GM19467 (cell line): ENCODE data around the gene HTR3C.
"Not testable (repeated sequence)": the region's sequence is repeated elsewhere in the genome, so short reads cannot be mapped to it uniquely, and the experiment has no call there.

Experiments used
- ATAC-seq: cut with Tn5 transposase; IDR thresholded peaks from one replicate; pipeline ENCODE4 v1.9.1; 2021; ENCODE audit warnings: mild to moderate bottlenecking, moderate library complexity; ENCODE audit not compliant: unreplicated experiment

Gene HTR3C

DNA sequence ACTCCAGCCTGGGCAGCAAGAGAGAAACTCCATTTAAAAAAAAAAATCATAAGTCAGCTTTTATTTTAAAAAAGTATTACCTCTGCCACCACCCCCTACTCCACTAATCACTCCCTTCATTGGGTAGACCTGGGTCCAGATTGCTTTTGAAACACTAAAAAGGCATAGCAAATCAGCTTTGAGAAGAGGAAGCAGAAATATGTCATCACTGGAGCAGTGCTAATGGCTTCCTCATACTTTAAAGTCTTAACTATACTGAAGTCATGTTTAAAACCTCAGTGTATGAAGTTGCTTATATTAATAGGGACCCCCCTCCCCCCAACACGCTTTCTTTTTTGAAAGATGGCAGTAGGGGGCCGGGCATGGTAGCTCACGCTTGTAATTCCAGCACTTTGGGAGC is 22.3 kb upstream of the HTR3C start:
- no peak for ATAC-seq

DNA sequence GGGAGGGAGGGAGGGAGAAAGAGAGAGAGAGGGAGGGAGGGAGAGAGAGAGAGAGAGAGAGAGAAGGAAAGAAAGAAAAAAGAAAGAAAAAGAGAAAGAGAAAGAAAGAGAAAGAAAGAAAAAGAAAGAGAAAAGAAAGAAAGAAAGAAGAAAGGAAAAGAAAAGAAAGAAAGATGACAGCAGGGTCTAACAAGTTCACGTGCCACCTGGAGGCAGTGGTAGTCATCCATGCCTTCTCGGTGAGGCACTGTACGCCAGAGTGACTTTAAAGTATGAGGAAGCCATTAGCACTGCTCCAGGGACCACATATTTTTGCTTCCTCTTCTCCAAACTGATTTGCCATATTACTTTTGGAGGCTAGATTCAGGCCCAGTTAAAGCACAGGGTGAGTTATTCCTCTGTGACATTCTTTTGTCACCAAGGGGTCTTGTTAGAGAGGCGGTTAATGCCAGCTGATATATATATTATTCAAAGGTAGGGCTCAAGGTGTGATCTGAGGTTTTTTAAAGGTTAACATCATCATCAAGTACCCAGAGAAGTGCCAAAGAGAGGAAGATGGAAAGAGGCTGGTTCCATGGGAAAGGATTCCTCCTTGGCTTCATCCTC is 21.6 kb upstream of the HTR3C start, which contains the start of gene HTR3D:
HTR3D (plus strand) TSS at position 556 of the 606 bp plus-strand sequence; CDS start at position 556, 0 bp downstream.
- no peak for ATAC-seq

DNA sequence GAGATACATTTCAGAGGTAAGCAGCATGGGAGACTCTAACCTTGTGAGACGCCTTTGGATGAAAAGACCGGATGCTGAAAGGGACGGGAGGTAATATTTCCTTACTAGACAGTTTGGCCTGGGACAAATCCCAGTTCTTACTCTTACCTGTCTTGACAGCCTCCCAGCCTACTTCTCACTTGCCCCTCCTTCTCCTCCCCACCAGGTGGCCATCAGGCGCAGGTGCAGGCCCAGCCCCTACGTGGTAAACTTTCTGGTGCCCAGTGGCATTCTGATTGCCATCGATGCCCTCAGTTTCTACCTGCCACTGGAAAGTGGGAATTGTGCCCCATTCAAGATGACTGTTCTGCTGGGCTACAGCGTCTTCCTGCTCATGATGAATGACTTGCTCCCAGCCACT is 15.0 kb upstream of the HTR3C start:
- no peak for ATAC-seq

DNA sequence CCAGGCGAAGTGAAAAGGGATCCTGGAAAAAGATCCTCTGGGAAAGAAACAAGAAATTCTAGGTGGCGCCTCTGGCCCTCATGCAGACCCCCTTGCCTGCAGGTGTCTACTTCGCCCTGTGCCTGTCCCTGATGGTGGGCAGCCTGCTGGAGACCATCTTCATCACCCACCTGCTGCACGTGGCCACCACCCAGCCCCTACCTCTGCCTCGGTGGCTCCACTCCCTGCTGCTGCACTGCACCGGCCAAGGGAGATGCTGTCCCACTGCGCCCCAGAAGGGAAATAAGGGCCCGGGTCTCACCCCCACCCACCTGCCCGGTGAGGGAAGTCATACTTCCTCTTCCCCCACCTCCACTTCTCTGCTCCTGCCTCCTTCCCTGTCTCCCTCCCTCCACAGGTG is 14.5 kb upstream of the HTR3C start:
- ATAC-seq = not testable (repeated sequence)

DNA sequence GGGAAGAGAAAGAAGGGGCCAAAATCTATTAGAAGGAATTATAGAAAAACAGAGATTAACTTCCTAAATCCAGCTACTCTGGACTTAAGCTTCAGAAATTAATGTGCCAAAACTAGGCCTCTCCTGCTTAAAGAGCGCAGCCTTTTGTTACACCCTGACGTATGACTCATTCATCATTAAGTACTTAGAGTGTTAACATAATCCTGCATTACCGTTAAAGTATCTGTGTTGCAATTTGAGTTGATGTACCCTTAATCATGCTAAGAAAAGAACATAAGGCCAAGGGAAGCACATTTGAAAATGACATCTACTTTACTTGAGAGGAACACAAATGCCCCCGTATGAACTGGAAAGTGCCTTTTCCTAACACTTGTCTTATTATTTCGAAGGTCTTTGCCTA is 13.4 kb upstream of the HTR3C start:
- no peak for ATAC-seq

DNA sequence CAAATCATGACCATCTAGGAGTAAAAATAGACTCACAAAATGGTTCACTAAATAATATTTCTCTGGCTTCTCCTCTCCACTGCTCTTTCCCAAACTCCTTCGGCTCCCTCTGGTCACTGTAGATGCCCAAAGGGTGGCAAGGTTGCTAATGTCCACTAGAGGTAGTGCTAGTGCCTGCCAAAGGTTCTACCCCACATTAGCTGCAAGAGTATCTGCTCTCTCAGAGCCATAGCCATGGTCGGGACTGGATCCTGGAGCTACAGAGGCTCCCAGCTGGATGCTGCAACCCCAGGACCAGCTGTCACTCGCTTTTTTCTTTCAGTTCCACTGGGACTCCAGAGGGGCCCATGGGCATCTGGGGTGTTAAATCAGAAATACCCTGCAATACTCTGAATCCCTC is 12.8 kb upstream of the HTR3C start:
- ATAC-seq = no peak

DNA sequence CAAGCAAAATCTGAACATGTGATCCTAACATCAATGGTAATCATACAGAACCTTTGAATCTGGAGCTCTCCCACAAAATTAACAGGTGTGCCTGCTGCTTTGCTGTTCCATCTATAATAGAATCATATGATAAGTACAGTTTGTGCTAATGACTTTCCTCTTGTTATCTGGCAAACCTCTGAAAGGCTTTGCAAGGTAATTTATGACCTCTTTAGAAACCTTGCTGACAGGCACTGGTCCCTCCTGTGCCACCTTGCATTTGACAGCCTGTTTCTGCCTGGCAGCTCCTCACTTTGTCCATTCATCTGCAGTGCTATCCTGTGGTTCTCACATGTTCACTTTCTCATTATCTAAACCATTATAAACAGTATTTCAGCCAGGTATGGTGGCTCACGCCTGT is 10.2 kb upstream of the HTR3C start:
- no peak for ATAC-seq

DNA sequence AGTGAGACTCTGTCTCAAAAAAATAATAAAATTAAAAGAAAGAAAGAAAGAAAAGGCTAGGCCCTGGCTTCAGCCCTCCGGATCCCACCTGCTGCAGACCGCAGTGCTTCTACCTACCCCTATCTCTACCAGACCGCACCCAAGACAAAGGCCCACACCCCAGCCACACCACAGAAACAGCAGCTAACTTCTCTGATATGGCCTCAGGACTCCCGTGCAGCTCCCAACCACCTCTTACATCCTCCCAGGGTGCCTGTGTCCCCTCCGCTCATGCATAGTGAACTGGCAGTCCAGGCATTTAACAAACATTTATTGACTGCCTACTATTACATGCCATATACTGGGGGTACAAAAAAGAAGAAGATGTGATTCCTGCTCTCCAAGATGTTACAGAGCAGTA is 6.9 kb upstream of the HTR3C start:
- ATAC-seq = no peak

DNA sequence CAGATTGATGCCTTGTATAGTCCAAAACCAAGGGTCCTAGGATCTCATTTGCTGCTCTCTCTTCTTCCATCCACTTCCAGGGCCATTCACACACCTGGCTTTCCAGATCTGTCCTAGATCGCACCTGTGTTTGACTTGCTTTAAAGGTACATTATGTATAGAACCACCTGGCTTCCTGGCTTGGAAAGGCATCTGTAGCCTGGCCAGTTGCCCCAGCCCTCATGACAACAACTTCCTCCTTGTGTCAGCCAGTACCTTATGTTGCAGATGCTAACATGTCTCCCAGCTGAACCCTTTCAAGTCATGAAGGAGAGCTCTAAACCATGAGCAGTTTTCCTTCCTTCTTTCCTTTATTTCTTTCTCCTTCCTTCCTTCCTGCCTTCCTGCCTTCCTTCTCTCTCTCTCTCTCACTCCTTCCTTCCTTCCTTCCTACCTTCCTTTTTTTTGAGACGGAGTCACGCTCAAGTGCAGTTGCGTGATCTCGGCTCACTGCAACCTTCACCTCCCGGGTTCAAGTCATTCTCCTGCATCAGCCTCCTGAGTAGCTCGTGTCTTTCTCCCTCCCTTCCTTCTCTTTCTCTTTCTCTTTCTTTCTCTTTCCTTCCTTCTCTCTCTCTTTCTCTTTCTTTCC is 2.5 kb upstream of the HTR3C start:
- no peak for ATAC-seq

DNA sequence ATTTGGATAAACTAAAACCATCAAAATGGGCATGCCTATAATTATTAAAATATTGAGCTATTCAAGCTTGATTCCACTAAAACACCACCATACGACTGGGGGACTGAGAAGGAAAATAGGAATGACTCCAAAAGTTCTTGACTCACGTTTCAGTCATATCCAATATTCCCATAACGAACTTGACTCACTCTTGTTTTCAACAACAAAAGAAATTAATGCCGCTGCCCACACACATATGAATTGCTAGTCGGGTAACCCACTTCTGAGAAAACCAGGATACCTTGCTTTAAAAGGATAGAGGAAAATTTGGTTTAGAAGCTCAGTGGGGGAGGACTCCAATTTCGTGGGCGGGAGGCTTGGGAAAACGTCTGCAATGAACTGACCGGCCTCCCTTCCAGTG is 5.2 kb downstream of the HTR3C start:
- ATAC-seq = no peak

DNA sequence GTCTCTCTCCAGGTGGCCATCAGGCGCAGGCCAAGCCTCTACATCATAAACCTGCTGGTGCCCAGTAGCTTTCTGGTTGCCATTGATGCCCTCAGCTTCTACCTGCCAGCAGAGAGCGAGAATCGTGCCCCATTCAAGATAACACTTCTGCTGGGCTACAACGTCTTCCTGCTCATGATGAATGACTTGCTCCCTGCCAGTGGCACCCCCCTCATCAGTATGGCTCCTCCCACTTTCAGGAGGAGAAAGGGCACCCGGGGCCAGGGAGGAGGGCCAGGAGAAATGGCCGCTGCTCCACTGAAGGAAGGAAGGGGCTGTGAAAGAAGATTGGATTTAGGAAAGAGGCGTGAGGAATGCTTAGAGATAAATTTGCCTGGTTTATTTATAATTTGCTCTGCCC is 6.6 kb downstream of the HTR3C start:
- no peak for ATAC-seq

DNA sequence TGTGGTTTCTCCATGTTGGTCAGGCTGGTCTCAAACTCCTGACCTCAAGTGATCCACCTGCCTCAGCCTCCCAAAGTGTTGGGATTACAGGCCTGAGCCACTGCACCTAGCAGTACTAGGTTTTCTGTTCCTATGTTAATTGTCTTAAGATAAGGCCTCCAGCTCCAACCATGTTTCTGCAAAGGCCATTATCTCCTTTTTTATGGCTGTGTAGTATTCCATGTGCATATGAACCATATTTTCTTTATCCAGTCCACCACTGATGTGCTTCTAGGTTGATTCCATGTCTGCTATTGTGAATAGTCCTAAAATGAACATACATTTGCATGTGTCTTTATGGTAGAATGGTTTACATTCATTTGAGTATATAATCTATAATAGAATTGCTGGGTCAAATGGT is 9.8 kb downstream of the HTR3C start:
- no peak for ATAC-seq

DNA sequence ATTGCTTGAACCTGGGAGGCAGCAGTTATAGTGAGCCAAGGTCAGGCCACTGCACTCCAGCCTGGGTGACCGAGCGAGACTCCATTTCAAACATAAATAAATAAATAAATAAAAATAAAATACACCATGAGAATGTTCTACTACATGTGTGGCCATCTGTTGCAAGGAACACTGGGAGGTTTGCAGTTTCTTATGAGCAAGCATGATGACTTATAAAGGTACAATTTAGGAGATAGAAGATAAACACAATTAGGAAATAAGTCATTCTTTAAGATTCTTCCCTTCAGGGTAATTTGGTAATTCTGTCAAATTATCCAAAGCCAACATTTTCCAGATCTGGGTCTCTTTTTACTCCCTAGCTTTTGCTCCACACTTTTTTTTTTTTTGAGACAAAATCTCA is 13.4 kb downstream of the HTR3C start:
- ATAC-seq = no peak

DNA sequence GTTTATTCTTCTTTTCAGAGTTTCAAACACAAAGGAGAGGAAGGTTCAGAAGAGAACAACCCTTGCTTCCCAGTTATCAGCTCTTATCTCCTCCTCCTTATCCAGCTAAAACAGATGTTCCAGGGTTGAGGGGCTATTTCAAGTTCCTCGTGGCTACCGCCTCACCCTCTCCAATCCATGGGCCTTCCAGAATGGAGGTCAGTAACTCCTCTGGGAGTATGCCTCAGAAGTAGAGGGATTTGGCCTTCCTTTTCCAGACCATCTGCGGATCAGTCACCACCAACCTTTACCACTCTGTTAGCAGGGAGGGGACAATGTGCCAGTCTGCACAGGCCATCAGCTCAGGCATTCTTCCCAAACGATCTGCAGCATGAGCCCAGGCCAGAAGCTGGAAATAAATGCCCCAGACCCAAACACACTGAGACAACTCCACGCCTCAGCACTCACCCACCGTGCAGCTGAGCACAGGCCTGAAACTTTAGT is 14.8 kb downstream of the HTR3C start:
- no peak for ATAC-seq

DNA sequence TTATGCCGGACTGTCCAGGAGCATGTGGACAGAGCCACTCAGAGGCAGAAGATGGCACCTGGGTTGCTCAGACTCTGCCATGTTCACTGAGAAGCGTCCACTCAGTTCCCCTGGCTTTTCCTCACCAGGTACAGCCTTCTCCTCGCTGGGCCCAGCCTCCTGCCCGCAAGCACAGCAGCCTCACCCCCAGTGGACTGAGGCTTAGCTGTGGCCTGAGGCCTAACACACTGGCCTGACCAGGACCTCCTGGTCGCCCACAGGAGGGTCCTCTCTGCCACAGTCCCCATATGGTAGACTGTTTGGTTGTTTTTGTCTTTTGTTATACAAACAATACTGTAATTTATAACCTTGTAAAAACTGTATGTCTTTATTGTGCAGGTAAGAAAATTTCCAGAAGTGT is 15.5 kb downstream of the HTR3C start:
- ATAC-seq = no peak

DNA sequence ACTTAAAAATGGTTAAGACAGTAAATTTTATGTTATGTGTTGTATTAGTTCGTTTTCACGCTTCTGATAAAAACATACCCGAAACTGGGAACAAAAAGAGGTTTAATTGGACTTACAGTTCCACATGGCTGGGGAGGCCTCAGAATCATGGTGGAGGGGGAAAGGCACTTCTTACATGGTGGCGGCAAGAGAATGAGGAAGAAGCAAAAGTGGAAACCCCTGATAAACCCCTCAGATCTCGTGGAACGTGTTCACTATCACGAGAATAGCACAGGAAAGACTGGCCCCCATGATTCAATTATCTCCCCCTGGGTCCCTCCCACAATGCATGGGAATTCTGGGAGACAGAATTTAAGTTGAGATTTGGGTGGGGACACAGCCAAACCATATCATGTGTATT is 18.3 kb downstream of the HTR3C start:
- ATAC-seq = not testable (repeated sequence)

DNA sequence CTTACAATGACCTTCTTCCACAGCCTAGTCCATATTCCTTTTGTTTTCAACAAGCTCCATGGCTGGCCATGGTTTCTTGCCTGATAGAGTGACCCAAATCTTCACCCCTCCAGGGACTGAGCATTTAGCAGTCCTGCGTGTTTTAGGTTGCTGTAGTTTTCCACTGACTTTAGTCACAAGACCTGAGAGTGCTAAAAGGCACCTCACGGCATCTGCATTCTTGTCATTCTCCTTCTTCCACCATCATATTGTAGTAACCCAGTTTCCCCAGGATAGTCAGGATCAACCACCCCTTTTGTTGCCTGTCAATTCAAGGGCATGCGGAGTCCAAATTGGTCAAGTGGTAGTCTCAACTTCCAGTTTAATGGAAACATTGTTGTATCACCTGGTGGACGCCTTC is 20.8 kb downstream of the HTR3C start:
- no peak for ATAC-seq

DNA sequence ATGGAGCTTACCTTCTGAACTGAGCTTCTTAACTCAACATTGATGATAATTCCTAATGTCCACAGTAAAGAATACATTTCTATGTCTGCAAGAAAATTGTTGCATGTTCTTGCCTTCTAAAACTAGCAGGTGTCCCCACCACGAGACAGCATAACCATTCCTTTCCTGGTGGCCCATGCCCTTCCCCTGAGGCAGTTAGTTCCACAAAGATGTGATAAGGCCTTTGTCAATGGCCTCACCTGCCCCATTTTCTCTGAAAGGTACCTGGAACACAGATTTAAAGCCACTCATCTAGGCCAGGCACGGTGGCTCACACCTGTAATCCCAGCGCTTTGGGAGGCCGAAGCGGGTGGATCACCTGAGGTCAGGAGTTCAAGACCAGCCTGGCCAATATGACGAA is 23.1 kb downstream of the HTR3C start:
- no peak for ATAC-seq

DNA sequence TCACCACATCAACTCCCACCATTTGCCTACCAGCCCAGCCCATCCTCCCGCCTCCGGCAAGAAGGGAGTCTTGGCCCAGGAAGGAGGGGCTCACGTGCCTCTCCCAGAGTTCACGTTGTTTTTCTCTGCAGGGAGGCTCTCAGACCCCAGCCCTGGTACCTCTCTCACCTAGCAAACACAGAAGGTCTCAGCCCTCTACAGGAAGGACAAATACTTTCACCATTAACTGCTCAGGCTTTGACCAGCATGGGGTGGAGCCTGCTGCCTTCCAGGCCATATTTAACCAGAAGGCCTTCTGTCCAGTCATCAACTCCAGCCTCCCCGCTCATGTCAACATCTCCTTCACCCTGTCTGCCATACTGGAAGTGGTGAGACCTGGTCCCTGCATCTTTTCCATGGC is 25.0 kb downstream of the HTR3C start:
- ATAC-seq = no peak

DNA sequence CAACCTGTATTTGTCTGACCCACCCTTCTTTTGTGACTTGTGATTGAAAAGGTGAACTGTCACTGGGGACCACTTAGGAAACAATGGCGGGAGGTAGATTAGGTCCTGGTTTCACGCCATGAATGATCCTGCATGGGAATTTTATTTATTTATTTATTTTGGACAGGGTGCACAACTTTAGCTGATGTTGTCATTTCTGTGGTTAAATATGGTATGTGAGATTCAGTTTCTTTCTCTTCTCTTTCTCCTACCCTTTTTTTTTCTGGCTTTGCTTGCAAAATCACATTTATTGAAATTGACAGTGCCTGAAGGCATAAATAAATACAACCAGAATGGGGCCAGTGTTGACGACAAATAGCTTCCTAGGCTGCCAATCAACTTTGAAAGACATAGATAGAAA is 26.0 kb downstream of the HTR3C start:
- ATAC-seq = no peak

DNA sequence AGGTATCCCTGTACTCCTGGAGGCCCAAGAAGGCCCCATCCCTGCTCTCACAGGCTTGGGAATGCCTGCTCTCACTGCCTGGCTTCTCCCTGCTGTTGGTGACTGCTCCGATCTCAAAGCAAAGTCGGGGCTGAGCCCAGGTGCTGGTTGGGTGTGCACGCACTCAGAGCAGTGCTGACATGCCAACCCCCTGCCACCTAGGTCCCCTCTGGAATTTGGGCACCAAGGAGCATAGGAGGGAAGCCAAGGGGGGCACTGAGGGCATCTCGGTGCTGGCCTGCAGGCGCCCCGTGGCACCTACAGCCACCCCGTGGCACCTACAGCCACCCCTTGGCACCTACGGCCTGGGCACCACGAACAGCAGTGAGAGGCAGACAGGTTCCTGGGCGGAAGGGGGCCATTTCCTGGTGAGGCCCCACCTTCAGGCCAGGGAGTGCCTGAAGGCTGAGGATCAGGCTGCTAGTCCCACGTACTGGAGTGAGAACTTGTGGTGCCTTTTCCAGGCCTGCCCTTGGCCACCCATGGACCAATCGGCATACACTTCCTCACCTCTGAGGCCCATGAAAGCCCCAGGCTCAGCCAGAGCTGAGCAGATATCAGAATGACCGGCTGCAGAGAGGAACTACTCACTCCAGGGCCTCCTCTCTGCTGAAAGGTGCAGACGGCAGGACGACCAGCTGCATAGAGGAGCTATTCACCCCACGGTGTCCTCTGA is 28.4 kb downstream of the HTR3C start:
- ATAC-seq = no peak

DNA sequence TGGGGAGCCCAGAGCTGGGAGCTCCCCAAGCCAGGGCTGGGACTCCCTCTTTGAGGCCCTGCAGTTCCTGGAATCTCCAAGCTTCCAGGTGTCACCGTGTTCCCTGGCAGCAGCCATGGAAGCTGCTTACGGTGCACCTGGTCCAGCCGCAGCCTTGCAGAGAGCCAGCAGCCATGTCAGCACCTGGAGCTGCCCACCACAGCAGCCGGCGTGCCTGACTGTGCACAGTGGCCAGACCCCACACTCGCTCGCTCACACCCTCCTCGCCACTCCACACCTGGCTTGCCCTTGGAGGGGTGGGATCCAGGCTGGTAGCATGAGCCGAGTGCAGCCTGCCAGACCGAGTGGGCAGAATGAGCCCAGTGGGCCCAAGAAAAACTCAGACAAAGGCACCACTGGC is 29.2 kb downstream of the HTR3C start:
- ATAC-seq = no peak
